ENCODE data around the gene ADPGK.

DNA sequence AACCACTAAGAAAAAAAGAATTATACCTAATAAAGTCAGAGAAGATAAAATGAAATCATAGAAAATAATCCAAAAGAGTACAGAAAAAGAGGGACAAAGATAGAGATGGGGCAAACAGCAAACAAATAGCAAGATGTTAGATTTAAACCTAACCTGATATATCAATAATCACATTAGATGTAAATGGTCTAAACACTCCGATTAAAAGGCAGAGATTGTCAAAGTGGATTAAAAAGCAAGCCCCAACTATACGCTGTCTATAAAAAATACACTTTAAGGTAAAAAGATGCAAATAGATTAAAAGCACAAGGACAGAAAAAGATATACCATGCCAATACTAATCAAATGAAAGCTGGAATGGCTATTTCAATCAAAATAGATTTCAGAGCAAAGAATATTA is 16.8 kb downstream of the ADPGK start:
- TF ChIP-seq, protein P1, sequence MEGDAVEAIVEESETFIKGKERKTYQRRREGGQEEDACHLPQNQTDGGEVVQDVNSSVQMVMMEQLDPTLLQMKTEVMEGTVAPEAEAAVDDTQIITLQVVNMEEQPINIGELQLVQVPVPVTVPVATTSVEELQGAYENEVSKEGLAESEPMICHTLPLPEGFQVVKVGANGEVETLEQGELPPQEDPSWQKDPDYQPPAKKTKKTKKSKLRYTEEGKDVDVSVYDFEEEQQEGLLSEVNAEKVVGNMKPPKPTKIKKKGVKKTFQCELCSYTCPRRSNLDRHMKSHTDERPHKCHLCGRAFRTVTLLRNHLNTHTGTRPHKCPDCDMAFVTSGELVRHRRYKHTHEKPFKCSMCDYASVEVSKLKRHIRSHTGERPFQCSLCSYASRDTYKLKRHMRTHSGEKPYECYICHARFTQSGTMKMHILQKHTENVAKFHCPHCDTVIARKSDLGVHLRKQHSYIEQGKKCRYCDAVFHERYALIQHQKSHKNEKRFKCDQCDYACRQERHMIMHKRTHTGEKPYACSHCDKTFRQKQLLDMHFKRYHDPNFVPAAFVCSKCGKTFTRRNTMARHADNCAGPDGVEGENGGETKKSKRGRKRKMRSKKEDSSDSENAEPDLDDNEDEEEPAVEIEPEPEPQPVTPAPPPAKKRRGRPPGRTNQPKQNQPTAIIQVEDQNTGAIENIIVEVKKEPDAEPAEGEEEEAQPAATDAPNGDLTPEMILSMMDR (conservative IDR thresholded peaks at IDR 0.05; ENCODE audit: low read depth, low read length): no peak
- TF ChIP-seq EZH2 (IDR thresholded peaks at IDR 0.05; ENCODE audit: borderline replicate concordance, low read depth, low read length, poor library complexity, severe bottlenecking): no peak

All from A673 (cell line).